Jurkat, Clone E6-1 (cell line): Measurements from ENCODE around the gene PCMTD2.

Experiments used
- DNase-seq: peaks from one replicate; pipeline ENCODE4 v3.0.0-alpha.2; 2011; ENCODE audit warnings: low read depth, low spot score
- H3K4me3 ChIP-seq: 2 replicates; pipeline ENCODE4 v1.5.1; 2011; ENCODE audit warnings: mild to moderate bottlenecking, low read length, control low read depth, moderate library complexity

Gene PCMTD2

DNA sequence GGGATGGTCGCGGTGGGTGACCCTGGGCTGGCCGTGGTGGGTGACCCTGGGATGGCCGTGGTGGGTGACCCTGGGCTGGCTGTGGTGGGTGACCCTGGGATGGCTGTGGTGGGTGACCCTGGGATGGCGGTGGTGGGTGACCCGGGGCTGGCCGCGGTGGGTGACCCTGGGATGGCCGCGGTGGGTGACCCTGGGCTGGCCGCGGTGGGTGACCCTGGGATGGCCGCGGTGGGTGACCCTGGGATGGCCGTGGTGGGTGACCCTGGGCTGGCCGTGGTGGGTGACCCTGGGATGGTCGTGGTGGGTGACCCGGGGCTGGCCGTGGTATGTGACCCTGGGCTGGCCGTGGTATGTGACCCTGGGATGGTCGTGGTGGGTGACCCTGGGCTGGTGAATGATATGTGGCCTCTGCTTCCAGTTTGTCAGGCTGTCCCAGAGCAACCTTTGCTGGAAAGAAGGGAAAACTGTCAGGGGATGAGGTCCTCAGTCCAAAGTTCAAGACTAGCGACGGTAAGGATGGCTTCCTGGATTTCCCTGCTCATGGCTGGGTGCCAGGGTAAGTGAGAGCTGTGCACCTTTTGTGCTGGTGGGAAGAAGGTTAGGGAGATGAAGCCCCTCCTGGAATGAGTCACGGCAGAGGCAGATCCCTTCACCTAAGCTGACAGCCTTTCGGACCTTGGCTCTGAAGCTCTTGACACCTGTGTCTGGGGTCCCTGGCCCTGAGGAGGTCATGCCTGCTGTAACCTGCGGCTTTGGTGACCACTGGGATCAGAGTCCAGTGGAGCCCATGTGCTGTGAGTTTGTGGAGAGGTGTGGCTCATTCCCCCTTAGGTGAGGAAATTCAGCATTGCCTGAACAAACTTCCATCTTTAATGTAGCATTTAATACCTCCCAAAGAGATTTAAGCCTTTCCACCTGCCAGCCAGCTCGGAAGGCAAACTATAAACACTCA, 19.1 kb upstream of the PCMTD2 start:
- DNase-seq, result no peak
- H3K4me3 ChIP-seq, result no peak overlapping the region

- H3K4me3 ChIP-seq, result no peak overlapping the region
- no peak for DNase-seq
Measured at GRCh38 chr20:64237316-64237715, 18.2 kb upstream of the PCMTD2 start.

- H3K4me3 ChIP-seq, result no peak overlapping the region
- DNase-seq, result no peak
Measured at GRCh38 chr20:64238115-64238825, 17.3 kb upstream of the PCMTD2 start.

DNA sequence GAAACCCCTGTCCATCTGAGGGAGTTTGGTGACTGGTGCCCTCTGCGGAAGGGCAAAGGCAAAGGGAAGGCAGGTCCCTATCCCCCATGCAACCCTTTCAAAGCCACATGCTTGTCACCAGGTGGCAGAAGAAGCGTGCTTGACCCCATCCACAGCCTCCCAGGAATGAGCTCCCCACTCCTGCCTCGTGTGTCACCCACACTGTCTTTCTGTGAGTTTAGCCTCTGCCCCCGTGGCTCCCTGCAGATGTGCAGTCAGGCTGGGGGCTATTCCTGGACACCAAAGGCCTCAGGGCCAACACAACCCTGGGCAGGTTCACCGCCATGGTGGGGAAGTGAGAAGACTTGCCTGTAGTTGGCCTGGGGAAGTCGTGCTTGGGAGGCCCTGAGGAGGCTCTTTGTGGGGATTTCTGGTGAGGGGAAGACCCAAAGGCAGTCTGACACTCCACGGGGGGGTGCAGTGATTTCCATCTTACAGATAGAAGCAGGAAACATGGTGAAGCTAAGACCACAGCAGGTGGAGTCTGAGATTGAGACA, 16.6 kb upstream of the PCMTD2 start:
- DNase-seq, result no peak
- no peak overlapping the region for H3K4me3 ChIP-seq

- DNase-seq, result no peak
- H3K4me3 ChIP-seq, result no peak overlapping the region
Measured at GRCh38 chr20:64239449-64240242, 15.9 kb upstream of the PCMTD2 start.

DNA sequence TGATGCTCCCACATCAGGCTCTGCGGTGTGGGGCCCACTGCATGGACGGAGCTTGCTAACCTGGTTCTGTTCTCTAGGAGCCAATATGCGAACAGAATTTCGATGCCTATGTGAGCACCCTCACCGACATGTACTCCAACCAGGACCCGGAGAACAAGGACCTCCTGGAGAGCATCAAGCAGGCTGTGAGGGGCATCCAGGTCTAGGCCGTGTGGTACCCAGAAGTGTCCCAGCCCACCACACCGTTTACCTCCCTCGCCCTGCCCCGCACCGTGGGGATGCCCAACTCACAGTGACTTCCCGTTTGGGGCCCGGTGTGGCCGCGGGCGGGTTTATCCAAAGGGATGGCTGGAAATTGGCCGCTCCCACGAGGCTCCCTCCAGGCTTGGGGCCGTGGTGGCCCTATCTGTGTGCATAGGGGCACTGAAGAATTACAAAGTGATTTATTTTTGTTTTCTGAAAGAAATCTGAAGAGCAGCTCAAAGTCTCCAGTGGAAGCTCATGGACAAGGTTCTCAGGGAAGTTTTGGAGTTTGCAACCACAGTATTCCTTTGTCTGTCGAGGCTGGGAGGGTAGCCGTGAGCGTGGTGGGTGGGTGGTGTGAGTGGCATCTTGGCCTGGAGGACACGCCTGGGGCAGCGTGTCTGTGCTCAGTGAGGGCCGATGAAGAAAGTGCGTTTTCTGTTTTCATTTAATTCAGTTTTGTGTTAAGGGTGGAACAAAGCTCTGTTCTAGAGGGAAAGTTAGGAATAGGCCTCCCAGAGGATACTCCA, 15.1 kb upstream of the PCMTD2 start:
- no peak overlapping the region for H3K4me3 ChIP-seq
- no peak for DNase-seq

GRCh38 chr20:64241061-64241460, 14.5 kb upstream of the PCMTD2 start:
- no peak overlapping the region for H3K4me3 ChIP-seq
- DNase-seq, result no peak

DNA sequence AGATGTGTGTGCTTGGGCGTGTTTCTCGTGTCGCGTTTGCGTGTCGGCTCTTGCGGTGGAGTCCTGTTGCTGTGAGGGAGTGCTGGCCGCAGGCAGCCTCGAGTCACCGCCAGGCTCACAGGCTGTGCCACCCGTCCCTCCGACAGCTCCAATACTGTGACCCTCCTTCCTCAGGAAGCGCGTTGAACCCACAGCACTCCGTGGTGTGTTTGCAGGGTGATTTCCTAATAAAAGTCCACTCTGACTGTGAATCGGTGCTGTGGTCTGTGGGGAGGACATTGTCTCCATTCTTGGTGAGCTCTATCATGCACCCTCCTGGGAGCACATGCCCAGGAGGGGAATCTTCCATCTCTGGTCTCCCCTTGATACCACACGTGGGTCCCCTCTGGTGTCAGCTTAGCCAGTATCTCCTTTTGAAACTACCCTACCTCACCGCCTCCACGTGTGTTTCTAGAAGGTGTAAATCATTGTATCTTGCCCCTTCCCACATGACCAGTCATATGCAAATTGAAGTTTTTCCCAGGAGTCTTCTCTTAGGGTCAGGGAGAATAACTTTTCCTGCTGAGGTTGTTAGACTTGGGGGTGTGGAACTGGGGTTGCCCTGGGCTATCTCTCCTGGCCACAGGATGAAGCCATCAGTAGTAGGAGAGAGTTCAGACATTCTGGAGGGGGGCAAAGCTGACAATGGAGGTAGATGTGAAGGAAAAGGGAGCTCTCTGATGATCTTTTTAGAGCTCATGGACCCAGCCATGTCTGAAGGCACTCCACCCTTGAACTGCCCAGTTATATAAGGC, 13.3 kb upstream of the PCMTD2 start:
- no peak overlapping the region for H3K4me3 ChIP-seq
- DNase-seq, result no peak

GRCh38 chr20:64242797-64243475, 12.6 kb upstream of the PCMTD2 start:
- no peak overlapping the region for H3K4me3 ChIP-seq

GRCh38 chr20:64244281-64244805, 11.2 kb upstream of the PCMTD2 start:
- H3K4me3 ChIP-seq, result no peak overlapping the region
- no peak for DNase-seq

More at GRCh38 chr20:64242797-64243475, 12.6 kb upstream of the PCMTD2 start:
- DNase-seq, result no peak

DNA sequence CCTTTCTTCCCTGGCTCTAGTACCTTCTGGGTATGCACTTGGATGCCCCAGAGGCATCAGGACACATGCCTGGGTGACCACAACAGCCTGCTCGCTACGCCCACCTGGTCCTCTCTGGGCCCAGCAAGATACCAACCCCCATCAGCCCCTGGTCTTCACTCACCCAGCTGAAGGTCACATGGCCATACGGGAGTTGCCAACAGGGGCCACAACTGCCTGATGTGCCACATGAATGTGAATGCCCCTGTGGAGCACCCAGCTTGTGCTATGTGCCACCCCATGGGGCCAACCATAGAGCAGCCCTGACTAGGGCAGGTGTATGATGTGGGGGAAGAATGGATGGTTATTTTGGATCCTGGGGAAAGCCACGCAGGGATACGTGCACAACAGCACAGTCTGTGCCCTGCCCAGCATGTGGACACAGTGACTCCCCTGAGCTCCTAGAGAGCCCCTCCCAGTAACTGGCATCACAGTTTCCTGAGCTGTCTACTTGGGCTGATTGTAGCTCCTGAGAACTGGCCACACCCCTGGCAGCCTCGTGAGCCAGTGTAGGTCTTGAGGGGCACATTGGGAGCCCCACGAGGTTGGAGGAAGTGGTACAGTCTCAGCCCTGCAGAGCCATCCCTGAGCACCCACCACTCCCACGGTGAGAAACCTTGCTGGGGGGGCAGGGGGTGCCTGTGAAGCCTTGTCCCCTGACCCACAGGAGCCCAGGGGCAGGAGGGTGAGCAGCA, 10.5 kb upstream of the PCMTD2 start:
- no peak overlapping the region for H3K4me3 ChIP-seq
- DNase-seq, result peak; percentile 39

DNA sequence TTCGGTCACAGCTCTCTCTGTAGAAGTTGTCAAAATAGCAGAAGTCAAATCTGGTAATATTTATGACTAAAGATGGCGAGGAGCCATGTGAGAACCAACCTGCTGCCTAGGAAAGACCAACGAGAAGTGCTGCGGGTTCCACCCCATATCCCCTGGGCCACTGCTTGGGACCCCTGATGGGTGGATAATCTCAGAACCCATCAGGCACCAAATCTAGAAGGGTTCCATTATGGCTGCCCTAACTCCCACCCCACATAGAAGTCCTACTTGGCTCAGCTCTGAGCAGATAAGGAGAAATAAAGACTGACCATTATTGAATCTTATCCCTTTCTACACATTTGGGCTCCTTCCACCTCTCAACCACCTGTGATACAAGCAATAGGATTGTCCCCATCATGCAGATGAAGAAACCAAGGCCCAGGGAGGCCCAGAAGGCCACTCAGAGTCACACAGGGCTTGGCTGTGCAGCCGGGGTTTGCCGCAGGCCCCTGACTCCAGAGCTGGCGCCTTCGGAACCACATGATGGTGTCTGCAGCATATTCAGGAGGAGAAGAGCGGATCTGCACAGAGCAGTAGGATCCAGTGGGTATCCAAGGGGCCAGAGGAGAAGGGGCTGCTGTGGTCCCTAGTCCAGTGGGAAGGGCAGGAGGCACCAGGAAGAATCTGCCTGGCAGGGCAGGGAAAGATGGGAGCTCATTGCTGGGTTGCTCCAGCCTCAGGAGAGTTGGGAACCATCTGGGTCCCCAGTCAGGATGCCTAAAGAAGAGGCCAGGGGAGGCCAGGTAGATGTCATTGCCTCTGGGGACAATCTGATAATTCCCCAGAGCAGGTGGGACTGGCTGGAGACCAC, 9.6 kb upstream of the PCMTD2 start:
- no peak for DNase-seq
- H3K4me3 ChIP-seq, result no peak overlapping the region

DNA sequence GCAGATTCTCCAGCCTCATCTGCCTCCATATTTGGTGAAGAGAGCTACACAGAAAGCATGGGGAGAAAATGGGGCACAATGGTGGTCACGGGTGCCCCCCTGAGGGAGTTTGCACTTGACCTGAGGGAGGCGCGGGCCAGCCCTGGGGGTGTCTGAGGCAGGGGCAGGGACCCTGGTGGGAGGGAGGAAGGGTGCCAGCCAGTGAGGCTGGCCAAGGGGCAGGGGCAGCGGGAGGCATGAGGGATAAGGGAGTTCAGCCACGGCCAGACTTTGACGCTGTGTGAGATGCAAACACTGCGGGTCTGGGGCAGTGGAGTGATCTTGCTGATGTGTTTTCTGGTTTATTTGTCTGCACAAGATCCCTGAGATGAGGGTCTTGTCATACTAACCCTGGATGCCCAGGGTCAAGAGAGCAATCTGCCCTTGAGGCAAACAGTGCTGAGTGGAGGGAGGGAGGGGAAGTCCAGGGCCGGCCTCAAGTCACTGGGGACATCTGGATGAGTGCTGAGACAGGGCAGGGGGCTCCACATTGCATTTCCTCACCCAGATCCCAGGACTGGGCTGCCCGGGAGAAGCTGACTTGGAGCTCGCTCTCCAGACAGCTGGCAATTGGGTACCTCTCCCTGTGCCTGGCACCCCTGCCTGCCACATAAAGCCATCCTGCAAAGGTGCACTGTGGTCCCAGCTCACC, 8.8 kb upstream of the PCMTD2 start:
- no peak overlapping the region for H3K4me3 ChIP-seq
- no peak for DNase-seq

- no peak overlapping the region for H3K4me3 ChIP-seq
- DNase-seq, result no peak
Measured at GRCh38 chr20:64247307-64247618, 8.3 kb upstream of the PCMTD2 start.
